OCI-LY1 (cell line): ENCODE data around the gene NUP62.

Source experiments
- EZH2 ChIP-seq: fragments of 200-600 bp; sonication (generic), shearing (Covaris generic); IDR thresholded peaks from 2 replicates; pipeline ENCODE4 v1.8.0; 2017; ENCODE audit warnings: borderline replicate concordance, mixed run types, mild to moderate bottlenecking, antibody characterized with exemption, low read length, moderate library complexity, mixed read lengths
- TF ChIP-seq, protein P1 (sequence below): fragments of 200-600 bp; sonication (generic), shearing (Covaris generic); IDR thresholded peaks from 2 replicates; pipeline ENCODE4 v1.5.1; 2017; ENCODE audit warnings: mild to moderate bottlenecking, antibody characterized with exemption, low read length, moderate library complexity, mixed read lengths

- TF ChIP-seq, protein P1, sequence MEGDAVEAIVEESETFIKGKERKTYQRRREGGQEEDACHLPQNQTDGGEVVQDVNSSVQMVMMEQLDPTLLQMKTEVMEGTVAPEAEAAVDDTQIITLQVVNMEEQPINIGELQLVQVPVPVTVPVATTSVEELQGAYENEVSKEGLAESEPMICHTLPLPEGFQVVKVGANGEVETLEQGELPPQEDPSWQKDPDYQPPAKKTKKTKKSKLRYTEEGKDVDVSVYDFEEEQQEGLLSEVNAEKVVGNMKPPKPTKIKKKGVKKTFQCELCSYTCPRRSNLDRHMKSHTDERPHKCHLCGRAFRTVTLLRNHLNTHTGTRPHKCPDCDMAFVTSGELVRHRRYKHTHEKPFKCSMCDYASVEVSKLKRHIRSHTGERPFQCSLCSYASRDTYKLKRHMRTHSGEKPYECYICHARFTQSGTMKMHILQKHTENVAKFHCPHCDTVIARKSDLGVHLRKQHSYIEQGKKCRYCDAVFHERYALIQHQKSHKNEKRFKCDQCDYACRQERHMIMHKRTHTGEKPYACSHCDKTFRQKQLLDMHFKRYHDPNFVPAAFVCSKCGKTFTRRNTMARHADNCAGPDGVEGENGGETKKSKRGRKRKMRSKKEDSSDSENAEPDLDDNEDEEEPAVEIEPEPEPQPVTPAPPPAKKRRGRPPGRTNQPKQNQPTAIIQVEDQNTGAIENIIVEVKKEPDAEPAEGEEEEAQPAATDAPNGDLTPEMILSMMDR, result no peak
- TF ChIP-seq EZH2, result no peak
Measured at GRCh38 chr19:49952906-49953305, 23.6 kb upstream of the NUP62 start.
